Ovary (tissue), 3 donors: ENCODE measurements around the gene CERS6.
"Not testable (repeated sequence)": the region's sequence is repeated elsewhere in the genome, so short reads cannot be mapped to it uniquely, and the experiment has no call there.

Experiments used
- CTCF ChIP-seq, 3 donors: fragments of 450-650 bp in 2 of 3; fragments of 200-600 bp in 1 of 3; IDR thresholded peaks; one replicate each; pipeline versions ENCODE4 v1.5.1 to v1.8.0; 2016 to 2022; ENCODE audit warnings: antibody characterized with exemption in 3 of 3, mild to moderate bottlenecking in 1 of 3
- EP300 ChIP-seq: sonication (generic); formaldehyde crosslinking; IDR thresholded peaks from one replicate; pipeline ENCODE4 v1.6.1; 2017; ENCODE audit warnings: antibody characterized with exemption
- POLR2A ChIP-seq: fragments of 450-650 bp; IDR thresholded peaks from one replicate; pipeline ENCODE4 v1.6.1; 2017; ENCODE audit warnings: antibody characterized with exemption, mild to moderate bottlenecking, moderate library complexity
- donor health status: DM: no; HTN: no; CAD: no.

DNA sequence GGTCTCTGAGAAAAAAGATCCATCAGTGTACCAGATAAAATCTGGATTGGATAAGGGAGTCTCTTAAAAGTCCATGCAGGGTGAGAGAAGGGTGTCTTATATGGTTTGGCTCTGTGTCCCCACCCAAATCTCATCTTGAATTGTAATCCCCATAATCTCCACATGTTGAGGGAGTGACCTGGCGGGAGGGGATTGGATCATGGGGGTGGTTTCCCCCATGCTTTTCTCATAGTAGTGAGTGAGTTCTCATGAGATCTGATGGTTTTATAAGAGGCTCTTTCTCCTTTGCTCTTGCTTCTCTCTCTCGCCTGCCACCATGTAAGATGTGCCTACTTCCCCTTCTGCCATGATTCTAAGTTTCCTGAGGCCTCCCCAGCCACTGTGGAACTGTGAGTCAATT, 46.8 kb downstream of the CERS6 start:
- TF ChIP-seq CTCF (IDR thresholded peaks at IDR 0.05); POLR2A; EP300: not testable (repeated sequence)
